GM18907 (cell line): Measurements from ENCODE around the gene DLX4.

Source experiments
- ATAC-seq: cut with Tn5 transposase; IDR thresholded peaks from one replicate; pipeline ENCODE4 v1.9.1; 2021; ENCODE audit warnings: mild to moderate bottlenecking, moderate library complexity; ENCODE audit not compliant: unreplicated experiment

Gene DLX4, protein sequence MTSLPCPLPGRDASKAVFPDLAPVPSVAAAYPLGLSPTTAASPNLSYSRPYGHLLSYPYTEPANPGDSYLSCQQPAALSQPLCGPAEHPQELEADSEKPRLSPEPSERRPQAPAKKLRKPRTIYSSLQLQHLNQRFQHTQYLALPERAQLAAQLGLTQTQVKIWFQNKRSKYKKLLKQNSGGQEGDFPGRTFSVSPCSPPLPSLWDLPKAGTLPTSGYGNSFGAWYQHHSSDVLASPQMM

DNA sequence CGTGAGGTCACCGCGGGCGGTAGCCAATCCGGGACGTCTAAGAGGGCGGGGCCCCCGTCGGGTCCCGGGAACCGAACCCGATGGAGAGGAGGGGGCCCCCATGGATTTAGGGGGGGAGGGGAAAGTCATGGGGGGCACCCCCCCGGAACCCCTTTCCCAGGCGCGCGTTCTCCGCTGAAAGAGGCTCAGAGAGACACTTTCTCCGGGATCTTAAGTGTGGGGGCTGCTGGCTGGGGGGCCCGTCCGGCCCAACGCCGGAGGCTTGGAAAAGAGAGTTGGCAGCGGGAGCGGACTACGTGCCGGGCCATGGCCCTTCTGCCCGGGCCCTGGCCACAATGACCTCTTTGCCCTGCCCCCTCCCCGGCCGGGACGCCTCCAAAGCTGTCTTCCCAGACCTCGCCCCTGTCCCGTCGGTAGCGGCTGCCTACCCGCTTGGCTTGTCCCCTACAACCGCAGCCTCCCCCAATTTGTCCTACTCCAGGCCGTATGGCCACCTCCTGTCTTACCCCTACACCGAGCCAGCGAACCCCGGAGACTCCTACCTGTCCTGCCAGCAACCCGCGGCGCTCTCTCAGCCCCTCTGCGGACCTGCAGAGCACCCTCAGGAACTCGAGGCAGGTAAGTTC is at the start of gene DLX4:
Gene DLX4, plus strand, starts transcription at position 57 of the 626 bp plus-strand sequence. Its CDS starts 279 bp downstream, at position 336.
- ATAC-seq: no peak

DNA sequence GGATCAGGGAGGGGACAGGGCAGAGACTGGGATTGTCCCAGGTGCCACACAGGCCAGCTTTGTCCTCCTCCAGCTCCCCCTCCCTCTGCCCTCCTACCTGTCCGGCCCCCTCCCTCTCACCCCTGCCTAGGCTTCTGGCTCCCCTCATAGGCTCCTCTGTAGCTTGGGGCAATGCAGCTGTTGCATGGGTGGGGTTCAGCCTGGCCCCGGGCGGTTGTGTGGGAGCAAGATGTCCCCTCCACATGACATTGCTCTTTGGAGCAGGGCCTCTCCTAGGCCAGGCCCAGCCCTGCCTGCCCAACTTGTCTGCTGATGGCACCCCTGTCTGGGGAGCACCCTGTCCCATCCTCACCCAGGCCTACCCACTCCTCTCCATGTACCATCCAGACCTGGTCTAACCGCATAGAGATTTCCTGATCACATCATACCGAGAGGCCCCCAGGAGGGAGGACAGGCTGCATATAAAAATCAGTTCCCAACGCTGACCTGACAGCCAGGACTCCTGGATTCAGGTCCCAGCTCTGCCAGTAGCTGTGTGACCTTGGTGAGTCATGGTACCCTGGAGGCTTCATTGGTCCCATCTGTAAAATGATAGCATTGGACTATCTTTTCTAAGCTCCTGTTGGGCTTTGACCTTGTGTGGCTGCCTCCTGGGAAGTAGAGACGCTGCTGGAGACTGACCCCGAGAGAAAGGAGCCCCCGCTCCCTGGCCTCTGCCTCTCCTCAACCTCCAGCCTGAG is 48.8 kb upstream of the DLX4 start:
- ATAC-seq: no peak

DNA sequence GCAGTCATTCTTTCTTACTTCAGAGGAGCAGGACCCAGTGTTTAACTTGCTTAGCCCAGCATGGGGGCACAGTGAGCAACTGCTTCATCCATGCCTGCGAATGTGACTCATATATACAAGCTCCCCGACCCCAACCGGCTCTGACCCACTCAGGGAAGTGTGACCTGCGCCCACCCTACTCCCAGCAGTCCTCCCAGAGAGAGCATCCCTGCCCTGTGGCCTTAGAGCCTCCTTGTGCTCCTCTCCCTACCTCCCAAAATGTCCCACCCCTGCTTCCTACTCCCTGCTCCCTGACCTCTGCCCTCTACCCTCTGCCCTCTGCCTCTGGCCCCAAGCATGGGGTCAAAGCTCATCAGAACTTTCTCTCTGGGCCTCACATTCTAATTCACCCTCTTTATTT is 46.9 kb upstream of the DLX4 start:
- no peak for ATAC-seq

DNA sequence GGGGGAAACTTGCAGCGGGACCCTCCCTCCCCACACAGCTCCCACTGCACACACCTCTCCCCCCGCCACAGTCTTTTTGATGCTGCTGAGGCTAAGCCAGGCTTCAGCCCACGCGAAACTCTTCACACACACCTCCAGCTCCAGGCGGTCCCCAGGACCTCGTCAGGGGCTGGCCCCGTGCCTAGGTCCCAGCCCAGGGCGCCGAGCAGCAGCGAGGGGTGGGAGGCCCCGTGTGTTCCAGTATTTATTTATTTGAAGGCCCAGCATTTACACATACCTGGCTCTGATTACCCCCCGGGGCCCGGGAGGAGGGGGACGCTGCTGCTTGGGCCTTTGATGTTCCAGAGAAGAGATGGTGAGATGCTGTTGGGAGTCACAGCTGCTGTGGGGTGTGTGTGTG is 44.9 kb upstream of the DLX4 start:
- ATAC-seq: no peak

DNA sequence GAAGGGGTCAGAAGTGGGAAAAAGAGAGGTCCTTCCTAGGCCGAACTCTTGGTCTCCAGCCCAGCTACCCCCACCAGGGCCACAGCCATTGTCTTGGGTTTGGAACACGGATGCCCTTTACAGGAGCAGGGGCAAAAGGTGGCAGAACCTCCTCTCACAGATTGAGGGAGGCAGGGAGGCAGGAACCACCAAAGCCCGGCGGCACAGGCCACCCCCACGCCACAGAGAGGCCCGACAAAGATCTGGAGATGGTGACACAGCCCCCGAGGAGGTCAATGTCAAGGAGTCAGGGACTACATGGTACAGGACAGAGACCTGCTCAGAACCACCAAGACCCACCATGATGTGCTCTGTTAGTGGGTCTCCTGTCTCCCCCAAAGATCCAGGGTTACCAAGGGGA is 44.4 kb upstream of the DLX4 start:
- ATAC-seq: no peak

DNA sequence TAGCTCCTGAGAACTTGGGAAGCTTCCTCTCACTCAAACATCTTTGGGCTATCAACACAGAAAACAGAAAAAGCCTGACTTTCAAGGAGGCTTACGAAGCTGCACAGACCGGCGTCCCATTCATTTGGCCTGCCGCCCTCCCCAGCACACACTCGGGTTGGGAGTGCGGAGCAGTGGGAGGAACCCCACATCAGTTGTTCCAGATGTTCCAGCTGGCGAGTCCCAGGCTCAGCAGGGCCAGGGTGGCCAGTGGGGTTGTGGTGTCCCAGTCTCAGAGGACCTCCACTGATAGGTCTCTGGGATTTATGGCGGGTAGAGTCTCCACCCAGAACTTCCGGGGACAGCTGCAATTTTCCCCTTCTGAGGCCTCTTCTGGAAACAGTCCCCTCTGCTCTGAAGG is 43.1 kb upstream of the DLX4 start:
- ATAC-seq: no peak

DNA sequence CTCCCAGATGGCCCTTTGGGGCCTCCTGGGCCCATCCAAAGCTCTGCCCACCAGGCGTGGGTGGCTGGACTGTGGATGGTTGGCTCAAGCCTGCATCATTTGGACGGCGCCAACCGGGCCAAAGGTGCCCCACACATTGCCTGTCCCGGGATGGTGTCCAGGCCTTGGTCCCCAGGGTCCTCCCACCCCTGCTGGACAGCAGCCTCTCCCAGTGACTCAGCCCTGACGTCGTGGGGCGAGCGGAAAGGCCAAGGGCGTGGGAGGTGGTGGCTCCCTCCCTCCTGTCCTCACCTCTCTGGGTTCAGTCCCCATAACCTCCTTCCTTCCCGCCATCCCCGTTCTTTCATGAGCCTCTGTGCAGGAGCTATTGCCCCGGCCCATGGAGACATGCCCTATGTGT is 42.1 kb upstream of the DLX4 start:
- ATAC-seq: no peak

DNA sequence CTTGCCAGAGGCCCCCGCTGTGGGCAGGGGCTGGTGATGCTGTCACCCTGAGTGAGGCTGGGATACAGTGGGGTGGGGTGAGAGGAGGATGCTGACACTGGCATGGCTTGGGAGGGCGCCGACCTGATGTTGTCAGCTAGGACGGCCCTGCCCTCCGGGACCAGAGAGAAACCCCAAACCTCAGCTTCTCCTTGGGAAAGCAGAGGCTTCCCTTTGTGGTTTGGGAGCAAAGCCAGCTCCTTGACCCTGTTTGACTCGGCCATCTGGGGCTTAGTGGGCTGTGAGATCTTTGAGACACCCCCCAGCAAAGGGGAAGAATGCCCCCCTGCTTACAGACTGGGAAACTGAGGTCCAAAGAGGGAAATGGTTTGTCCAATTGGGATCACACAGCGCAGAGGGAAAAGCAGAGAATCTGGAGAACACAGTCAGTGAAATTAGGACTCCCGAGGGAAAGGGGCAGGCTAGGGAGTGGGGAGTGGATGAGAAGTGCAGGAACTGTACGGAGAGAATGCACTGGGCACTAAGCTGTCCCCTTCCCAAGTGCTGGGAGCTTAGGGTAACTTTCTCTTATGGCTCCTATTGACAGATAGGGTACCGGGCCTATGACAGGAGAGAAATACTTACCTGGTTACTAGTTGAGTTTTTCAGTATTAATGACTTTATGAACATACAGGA is 40.7 kb upstream of the DLX4 start:
- ATAC-seq: no peak

DNA sequence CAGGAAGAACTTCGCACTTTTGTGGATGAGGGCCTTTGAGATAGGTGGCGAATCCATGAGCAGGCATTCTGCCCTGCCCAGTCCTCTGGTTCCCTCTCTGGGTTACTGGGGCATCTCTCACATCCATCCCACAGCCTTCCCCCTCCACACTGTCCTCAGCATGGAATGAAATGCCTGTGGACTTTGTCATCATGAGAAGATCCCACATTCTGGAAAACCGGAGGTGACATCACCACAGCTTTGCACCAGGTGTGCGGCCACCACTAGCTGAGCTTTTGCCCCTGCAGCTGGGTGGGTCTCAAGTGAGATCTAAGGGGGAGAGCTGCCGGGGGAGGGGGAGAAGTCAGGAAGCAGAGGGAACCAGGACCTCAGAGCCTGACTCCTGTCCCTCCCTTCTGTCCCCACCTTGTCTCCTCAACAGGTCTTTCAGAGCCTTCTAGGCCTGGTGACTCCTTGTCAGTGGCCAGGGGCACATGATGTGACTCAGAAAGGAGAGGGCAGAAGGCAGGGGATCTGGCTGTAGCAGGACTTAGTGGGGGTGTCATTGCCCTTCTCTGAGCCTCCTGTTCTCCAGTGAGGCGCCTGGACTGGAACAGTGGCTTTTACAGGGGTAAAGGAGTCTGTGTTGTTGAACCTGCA is 40.0 kb upstream of the DLX4 start:
- ATAC-seq: no peak

DNA sequence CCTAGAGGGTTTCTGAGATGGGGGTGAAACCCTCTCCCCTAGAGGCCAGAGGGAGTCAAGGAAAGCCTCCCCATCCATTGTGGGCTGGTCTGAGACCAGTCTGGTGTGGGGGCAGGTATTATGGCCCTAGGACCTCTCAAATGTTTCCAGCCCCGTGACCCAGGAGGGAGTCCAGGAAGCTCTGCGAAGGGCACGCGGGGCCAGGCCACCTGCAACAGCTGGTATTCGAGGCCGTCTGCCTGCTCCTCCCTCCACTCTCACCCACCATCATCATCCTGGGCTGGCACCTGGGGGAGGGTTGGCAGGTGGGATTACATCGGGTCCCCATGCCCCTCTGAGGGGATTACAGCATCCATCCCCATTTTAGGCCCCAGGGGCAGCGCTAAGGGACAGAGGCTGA is 38.1 kb upstream of the DLX4 start:
- ATAC-seq: no peak

DNA sequence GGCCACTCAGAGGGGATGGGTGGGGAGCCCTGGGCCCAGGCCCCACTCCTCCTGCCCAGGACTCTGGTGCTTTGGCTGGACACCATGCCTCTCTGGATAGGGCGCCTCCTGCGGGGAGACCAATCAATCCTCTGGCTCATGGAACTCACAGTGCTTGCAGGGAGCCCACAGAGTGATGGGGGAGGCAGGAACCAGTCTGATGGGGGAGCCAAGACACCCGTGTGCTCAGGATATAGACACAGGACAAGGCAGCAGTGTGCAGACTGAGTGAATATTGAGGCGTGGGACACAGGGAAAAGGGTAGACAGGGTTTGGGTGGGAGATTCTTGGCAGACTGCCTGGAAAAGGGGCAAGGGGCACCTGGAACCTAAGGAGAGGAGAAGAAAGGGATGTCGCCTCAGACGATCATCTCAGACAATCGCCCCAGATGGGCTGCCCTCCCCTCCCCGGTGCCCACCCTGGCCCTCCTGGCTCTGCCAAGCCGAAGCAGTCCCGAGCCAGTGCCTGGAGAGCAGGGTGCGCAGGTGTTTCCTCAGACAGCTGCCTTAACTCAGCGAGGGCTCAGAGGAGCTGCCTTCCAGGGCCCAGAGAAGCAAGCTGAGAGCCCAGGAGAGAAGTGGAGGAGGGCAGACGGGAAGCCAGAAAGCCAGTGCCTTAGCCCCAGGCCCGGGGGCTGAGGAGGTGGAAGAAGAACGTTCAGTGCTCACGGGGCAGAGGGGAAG is 37.4 kb upstream of the DLX4 start:
- ATAC-seq: no peak

DNA sequence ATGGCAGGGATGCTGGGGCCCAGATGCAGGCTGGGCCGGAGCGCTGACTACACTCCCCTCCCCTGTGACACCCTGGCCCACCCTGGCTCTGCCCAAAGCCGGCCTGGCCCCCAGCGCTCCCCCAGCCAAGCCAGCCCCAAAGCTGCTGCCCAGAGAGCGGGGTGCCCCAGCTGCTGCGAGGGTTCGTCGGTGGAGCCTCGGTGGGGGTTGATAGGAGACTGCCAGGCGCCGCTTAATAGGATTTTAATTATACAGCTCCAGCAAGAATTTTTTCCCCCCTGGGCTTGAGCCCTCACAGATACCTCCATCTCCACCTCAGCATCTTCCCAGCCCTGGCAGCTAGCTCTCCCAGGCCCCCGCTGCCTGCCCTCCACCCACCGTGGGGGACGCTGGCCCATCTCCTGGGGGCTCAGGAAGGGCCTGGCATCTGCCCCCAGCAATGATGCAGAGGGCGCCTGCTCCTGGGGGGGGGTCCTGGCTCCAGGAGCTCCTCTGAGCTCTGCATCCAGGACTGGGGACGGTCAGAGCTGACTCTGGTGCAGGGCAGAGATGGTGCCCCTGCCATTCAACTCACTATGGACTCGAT is 36.8 kb upstream of the DLX4 start:
- no peak for ATAC-seq

DNA sequence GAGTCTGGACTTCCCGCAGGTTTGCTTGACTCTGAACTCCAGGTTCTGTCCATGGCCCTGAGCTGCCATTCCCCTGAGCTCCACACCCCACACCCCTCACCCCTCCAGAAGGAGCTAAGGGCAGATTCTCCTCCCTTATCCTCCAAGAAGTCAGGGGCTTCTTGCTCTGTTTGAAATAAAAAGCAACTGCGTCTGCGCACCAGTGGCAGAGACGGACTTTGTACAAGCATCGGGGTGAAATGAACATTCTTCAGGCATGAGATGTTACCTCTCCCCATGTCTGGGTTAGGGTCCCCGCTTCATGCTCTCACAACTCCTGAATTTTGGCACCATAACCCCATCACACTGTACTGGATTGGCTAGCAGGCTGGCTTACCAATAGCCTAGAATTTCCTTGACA is 36.1 kb upstream of the DLX4 start:
- no peak for ATAC-seq

DNA sequence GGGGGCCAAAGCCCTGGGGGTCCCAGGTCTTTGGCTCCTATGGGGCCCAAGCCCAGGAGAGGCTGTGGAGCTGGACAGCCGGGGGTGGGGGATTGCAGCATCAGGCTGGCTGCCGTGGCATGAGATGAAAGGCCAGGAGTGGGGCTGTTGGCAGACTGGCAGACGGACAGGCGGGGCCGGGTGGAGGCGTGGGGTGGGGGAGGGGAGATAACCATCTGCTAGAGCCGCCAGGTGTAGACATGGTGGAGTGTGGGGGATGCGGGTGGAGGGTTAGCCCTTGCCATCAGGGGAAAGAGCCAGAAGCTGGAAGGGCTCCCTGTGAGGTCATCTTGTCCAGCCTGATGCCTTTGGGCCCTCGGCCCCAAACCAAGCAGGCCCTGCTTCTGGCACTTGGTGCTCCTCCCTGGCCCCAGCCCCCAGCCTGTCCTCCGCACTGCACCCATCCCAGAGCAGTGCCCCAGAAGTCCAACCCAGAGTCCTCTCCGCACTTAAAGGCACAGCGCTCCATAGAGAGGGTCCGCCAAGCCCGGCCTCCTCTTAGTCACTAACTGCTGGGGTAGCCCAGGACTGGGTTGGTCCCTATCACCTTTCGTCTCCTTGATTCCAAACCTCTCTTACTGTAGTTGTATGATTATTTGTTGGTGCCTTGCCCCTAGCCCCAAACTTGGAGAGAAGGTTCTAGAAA is 33.3 kb upstream of the DLX4 start:
- ATAC-seq: no peak

DNA sequence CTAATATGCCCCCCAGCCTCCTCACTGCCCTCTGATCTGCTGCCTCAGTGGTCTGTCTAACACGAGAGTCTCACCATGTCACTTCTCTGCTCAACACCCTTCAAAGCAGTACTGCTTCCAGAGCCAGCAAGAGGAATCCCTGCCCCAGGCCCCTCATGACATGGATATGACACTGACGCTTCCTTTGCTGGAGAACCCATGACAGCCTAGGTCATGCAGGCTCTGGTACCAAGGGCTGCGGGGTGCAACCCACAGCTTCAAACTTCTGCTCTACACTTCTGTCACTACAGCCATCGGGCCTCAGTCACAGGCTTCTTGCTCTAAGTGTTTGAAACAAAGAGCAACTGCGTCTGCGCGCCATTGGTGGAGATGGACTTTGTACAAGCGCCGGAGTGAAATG is 32.6 kb upstream of the DLX4 start:
- no peak for ATAC-seq

DNA sequence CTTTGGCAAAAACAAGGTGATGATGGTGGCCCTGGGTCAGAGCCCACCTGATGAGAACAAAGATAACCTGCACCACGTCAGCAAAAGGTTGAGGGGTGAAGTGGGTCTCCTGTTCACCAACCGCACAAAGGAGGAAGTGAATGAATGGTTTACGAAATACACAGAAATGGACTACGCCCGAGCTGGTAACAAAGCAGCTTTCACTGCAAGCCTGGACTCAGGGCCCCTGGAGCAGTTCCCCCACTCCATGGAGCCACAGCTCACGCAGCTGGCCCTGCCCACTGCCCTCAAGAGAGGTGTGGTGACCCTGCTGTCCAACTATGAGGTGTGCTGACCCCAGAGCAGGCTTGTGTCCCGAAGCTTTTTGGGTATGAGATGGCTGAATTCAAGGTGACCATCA is 29.7 kb upstream of the DLX4 start:
- no peak for ATAC-seq

DNA sequence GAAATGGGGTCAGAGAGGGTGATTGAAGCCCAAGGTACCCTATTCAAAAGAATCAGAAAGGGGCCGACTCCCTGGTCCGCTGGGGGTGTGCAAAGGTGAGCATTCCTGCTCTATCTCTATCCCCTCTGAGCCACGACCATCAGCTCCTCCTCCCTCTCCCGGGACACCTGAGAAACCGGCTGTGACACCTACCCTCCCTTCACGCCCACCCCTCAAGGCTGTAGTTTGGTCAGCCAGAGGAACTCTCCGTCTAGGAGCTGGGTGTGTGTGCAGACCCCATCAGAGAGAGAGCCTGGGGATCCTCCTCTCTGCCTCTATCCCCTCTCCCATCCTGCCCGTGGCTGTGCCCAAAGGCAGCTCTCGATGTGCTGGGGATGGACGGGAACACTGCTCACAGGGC is 27.6 kb upstream of the DLX4 start:
- no peak for ATAC-seq

DNA sequence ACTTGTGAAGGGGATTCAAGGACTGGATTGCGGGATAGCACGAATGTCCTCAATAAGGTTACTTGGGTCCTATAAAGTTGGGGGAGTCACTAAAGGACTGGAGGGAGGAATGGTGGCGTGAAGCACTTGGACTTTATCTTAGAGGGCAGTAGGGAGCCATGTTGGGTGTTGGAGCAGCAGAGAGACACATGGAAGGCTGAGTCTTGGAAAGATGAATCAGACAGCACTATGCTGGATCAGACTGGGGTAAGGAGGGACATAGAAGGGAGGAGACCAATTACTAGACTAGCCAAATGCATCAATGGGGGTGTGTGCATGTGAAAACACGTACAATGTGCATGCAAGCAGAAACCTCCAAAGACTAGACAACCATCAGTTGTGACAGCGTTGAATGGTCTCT is 26.0 kb upstream of the DLX4 start:
- no peak for ATAC-seq

DNA sequence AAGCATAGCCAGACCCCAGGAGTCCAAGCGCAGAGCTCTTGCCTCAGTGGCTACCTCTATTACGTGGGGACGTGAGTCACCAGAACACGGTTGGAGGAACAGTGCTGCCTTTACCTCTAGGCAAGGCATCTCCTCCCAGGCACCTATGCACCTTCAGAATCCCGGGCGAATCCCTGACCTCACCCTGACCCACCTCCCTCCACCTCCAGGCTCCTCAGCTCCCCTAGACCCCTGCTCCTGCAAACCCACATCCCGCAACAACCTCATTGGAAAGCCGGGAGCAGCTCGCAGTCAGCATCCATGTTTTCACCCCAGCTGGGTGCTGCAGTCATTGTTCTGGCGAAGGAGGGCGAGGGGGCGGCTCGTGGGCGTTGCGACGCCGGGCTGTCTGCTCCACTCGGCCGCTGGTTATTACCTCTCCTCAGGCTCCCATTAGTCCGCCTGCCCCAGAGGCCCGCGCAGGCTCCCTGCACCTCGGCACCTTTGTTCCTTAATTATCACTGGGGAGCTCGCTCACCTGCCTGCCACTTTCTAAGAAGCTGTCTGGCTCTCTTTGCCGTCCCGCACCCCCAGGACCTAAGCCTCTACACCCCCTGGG is 24.6 kb upstream of the DLX4 start:
- ATAC-seq: no peak
